ENCODE measurements around the gene OSBPL5.

Gene OSBPL5

GRCh38 chr11:3153291-3153861 lies 11.7 kb downstream of the OSBPL5 start:
- Histone ChIP-seq H3K36me3 (ENCODE audit: insufficient read depth, low read length) (no peaks in the 10 kb centered on the region), H3K4me1 (ENCODE audit: insufficient read depth, low read length) (peaks cover 30% of the 10 kb centered on the region), H3K9ac (ENCODE audit: low read depth, low read length) (no peak overlapping the region), H3K27ac (ENCODE audit: low read depth, low read length) (no peak overlapping the region), H3K9me3 (ENCODE audit: insufficient read depth, low read depth, low read length) (no peaks in the 10 kb centered on the region), H3K27me3 (ENCODE audit: insufficient read depth, low read length) (no peaks in the 10 kb centered on the region), H3K4me3 (ENCODE audit: low read length) (no peak overlapping the region)
- 85% methylated on average over 14 of the region's 14 CpGs for WGBS

GRCh38 chr11:3152471-3153110 lies 12.5 kb downstream of the OSBPL5 start:
- H3K9me3 ChIP-seq (ENCODE audit: insufficient read depth, low read depth, low read length), result no peaks in the 10 kb centered on the region
- H3K4me1 ChIP-seq (ENCODE audit: insufficient read depth, low read length), result peaks cover 30% of the 10 kb centered on the region
- H3K9ac ChIP-seq (ENCODE audit: low read depth, low read length), result no peak overlapping the region
- no peaks in the 10 kb centered on the region for H3K27me3 ChIP-seq (ENCODE audit: insufficient read depth, low read length)
- H3K27ac ChIP-seq (ENCODE audit: low read depth, low read length), result no peak overlapping the region
- WGBS, result 91% methylated on average over 29 of the region's 29 CpGs
- H3K36me3 ChIP-seq (ENCODE audit: insufficient read depth, low read length), result no peaks in the 10 kb centered on the region
- no peak overlapping the region for H3K4me3 ChIP-seq (ENCODE audit: low read length)

GRCh38 chr11:3150726-3151125 lies 14.4 kb downstream of the OSBPL5 start:
- Histone ChIP-seq H3K4me1 (ENCODE audit: insufficient read depth, low read length) (peaks cover 22% of the 10 kb centered on the region), H3K27me3 (ENCODE audit: insufficient read depth, low read length) (no peaks in the 10 kb centered on the region), H3K36me3 (ENCODE audit: insufficient read depth, low read length) (no peaks in the 10 kb centered on the region), H3K9ac (ENCODE audit: low read depth, low read length) (no peak overlapping the region), H3K4me3 (ENCODE audit: low read length) (no peak overlapping the region), H3K27ac (ENCODE audit: low read depth, low read length) (no peak overlapping the region), H3K9me3 (ENCODE audit: insufficient read depth, low read depth, low read length) (no peaks in the 10 kb centered on the region)
- WGBS, result 95% methylated on average over 14 of the region's 14 CpGs

GRCh38 chr11:3149852-3150188 lies 15.3 kb downstream of the OSBPL5 start:
- Histone ChIP-seq H3K27me3 (ENCODE audit: insufficient read depth, low read length) (no peaks in the 10 kb centered on the region), H3K9me3 (ENCODE audit: insufficient read depth, low read depth, low read length) (no peaks in the 10 kb centered on the region), H3K9ac (ENCODE audit: low read depth, low read length) (no peak overlapping the region), H3K4me3 (ENCODE audit: low read length) (no peak overlapping the region), H3K36me3 (ENCODE audit: insufficient read depth, low read length) (no peaks in the 10 kb centered on the region), H3K4me1 (ENCODE audit: insufficient read depth, low read length) (peaks cover 14% of the 10 kb centered on the region), H3K27ac (ENCODE audit: low read depth, low read length) (no peak overlapping the region)
- 92% methylated on average over 4 of the region's 4 CpGs for WGBS

- no peak overlapping the region for H3K27ac ChIP-seq (ENCODE audit: low read depth, low read length)
- H3K9me3 ChIP-seq (ENCODE audit: insufficient read depth, low read depth, low read length), result no peaks in the 10 kb centered on the region
- no peaks in the 10 kb centered on the region for H3K36me3 ChIP-seq (ENCODE audit: insufficient read depth, low read length)
- H3K4me1 ChIP-seq (ENCODE audit: insufficient read depth, low read length), result peaks cover 9% of the 10 kb centered on the region
- 92% methylated on average over 24 of the region's 24 CpGs for WGBS
- H3K9ac ChIP-seq (ENCODE audit: low read depth, low read length), result no peak overlapping the region
- no peaks in the 10 kb centered on the region for H3K27me3 ChIP-seq (ENCODE audit: insufficient read depth, low read length)
- no peak overlapping the region for H3K4me3 ChIP-seq (ENCODE audit: low read length)
These were observed 15.9 kb downstream of the OSBPL5 start for GRCh38 chr11:3148990-3149851.

- Histone ChIP-seq H3K27me3 (ENCODE audit: insufficient read depth, low read length) (no peaks in the 10 kb centered on the region), H3K4me3 (ENCODE audit: low read length) (no peak overlapping the region), H3K27ac (ENCODE audit: low read depth, low read length) (no peak overlapping the region), H3K9me3 (ENCODE audit: insufficient read depth, low read depth, low read length) (no peaks in the 10 kb centered on the region), H3K4me1 (ENCODE audit: insufficient read depth, low read length) (peaks cover under 1% of the 10 kb centered on the region; the same call in 1 of the 2 replicates), H3K9ac (ENCODE audit: low read depth, low read length) (no peak overlapping the region), H3K36me3 (ENCODE audit: insufficient read depth, low read length) (no peaks in the 10 kb centered on the region)
- WGBS, result 87% methylated on average over 19 of the region's 19 CpGs
These were observed 16.7 kb downstream of the OSBPL5 start for GRCh38 chr11:3148255-3148989.

- Histone ChIP-seq H3K9me3 (ENCODE audit: insufficient read depth, low read depth, low read length) (no peaks in the 10 kb centered on the region), H3K36me3 (ENCODE audit: insufficient read depth, low read length) (no peaks in the 10 kb centered on the region), H3K27ac (ENCODE audit: low read depth, low read length) (no peak overlapping the region), H3K4me1 (ENCODE audit: insufficient read depth, low read length) (no peaks in the 10 kb centered on the region), H3K4me3 (ENCODE audit: low read length) (no peak overlapping the region), H3K27me3 (ENCODE audit: insufficient read depth, low read length) (no peaks in the 10 kb centered on the region), H3K9ac (ENCODE audit: low read depth, low read length) (no peak overlapping the region)
- WGBS, result 95% methylated on average over 21 of the region's 21 CpGs
These were observed 17.5 kb downstream of the OSBPL5 start for GRCh38 chr11:3147626-3148025.

- 87% methylated on average over 17 of the region's 17 CpGs for WGBS
- H3K4me1 ChIP-seq (ENCODE audit: insufficient read depth, low read length), result no peaks in the 10 kb centered on the region
- no peak overlapping the region for H3K4me3 ChIP-seq (ENCODE audit: low read length)
- no peak overlapping the region for H3K27ac ChIP-seq (ENCODE audit: low read depth, low read length)
- no peaks in the 10 kb centered on the region for H3K9me3 ChIP-seq (ENCODE audit: insufficient read depth, low read depth, low read length)
- no peaks in the 10 kb centered on the region for H3K36me3 ChIP-seq (ENCODE audit: insufficient read depth, low read length)
- no peak overlapping the region for H3K9ac ChIP-seq (ENCODE audit: low read depth, low read length)
- H3K27me3 ChIP-seq (ENCODE audit: insufficient read depth, low read length), result no peaks in the 10 kb centered on the region
These were observed 17.9 kb downstream of the OSBPL5 start for GRCh38 chr11:3147257-3147619.

- Histone ChIP-seq H3K4me3 (ENCODE audit: low read length) (no peak overlapping the region), H3K36me3 (ENCODE audit: insufficient read depth, low read length) (no peaks in the 10 kb centered on the region), H3K4me1 (ENCODE audit: insufficient read depth, low read length) (no peaks in the 10 kb centered on the region), H3K9me3 (ENCODE audit: insufficient read depth, low read depth, low read length) (no peaks in the 10 kb centered on the region), H3K9ac (ENCODE audit: low read depth, low read length) (no peak overlapping the region), H3K27ac (ENCODE audit: low read depth, low read length) (no peak overlapping the region), H3K27me3 (ENCODE audit: insufficient read depth, low read length) (no peaks in the 10 kb centered on the region)
- 90% methylated on average over 22 of the region's 22 CpGs for WGBS
These were observed 18.4 kb downstream of the OSBPL5 start for GRCh38 chr11:3146612-3147256.

- no peaks in the 10 kb centered on the region for H3K27me3 ChIP-seq (ENCODE audit: insufficient read depth, low read length)
- no peaks in the 10 kb centered on the region for H3K36me3 ChIP-seq (ENCODE audit: insufficient read depth, low read length)
- no peak overlapping the region for H3K4me3 ChIP-seq (ENCODE audit: low read length)
- WGBS, result 79% methylated on average over 6 of the region's 6 CpGs
- no peak overlapping the region for H3K9ac ChIP-seq (ENCODE audit: low read depth, low read length)
- no peaks in the 10 kb centered on the region for H3K9me3 ChIP-seq (ENCODE audit: insufficient read depth, low read depth, low read length)
- H3K27ac ChIP-seq (ENCODE audit: low read depth, low read length), result no peak overlapping the region
- H3K4me1 ChIP-seq (ENCODE audit: insufficient read depth, low read length), result no peaks in the 10 kb centered on the region
These were observed 19.9 kb downstream of the OSBPL5 start for GRCh38 chr11:3145206-3145520.
